GM12873 (cell line): ENCODE measurements around the gene TNKS1BP1.

Experiments
- TF ChIP-seq, protein P1 (sequence below): IDR thresholded peaks from 2 replicates; pipeline ENCODE4 v1.5.1; 2012; ENCODE audit warnings: low read depth, mild to moderate bottlenecking, moderate library complexity, low read length, control low read depth; ENCODE audit not compliant: insufficient read depth; ENCODE audit errors: missing control alignments

The TNKS1BP1 gene

GRCh38 chr11:57358991-57359390 is 34.2 kb upstream of the TNKS1BP1 start:
- TF ChIP-seq, protein P1, sequence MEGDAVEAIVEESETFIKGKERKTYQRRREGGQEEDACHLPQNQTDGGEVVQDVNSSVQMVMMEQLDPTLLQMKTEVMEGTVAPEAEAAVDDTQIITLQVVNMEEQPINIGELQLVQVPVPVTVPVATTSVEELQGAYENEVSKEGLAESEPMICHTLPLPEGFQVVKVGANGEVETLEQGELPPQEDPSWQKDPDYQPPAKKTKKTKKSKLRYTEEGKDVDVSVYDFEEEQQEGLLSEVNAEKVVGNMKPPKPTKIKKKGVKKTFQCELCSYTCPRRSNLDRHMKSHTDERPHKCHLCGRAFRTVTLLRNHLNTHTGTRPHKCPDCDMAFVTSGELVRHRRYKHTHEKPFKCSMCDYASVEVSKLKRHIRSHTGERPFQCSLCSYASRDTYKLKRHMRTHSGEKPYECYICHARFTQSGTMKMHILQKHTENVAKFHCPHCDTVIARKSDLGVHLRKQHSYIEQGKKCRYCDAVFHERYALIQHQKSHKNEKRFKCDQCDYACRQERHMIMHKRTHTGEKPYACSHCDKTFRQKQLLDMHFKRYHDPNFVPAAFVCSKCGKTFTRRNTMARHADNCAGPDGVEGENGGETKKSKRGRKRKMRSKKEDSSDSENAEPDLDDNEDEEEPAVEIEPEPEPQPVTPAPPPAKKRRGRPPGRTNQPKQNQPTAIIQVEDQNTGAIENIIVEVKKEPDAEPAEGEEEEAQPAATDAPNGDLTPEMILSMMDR, result no peak

GRCh38 chr11:57358543-57358961 is 33.8 kb upstream of the TNKS1BP1 start:
- TF ChIP-seq, protein P1, result no peak

- TF ChIP-seq, protein P1, result no peak
Measured at GRCh38 chr11:57357856-57358255, 33.1 kb upstream of the TNKS1BP1 start.

DNA sequence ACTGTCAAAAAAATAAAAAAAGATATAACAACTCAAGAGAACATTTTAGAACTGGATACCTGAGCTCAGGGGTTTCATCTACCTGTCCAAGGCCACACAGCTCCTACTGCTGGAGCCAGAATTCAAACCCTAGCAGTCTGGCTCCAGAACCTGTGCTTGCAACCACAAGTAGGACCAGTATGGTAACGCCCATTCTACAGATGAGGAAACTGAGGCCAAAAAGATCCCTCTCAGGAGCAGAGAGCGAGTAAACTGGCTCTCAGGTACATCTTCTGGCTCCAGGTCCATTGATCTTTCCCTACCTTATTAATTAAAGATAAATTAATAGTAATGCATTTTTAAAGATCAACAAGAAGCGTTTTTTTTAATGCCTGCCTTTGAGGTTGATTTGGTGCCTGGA is 32.6 kb upstream of the TNKS1BP1 start:
- TF ChIP-seq, protein P1, result no peak

GRCh38 chr11:57356268-57356667 is 31.5 kb upstream of the TNKS1BP1 start:
- TF ChIP-seq, protein P1, result no peak

DNA sequence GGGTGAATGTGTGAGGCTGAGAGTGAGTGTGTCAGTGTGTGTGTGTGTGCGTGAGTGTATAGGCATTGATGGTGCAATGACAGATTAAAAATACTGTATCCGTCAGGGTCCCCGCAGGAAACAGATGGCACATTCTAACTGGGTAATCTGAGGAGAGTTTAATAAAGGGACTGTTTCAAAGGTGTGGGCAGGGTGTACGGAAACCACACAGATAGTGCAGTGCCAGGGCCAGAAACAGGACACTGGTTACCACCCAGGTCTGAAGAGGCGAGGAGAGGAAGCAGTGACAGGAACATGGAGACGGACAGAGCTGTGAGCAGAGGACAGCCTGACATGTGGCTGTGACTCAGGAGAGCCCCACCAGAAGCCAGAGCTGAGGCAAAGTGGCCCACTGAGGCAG is 29.9 kb upstream of the TNKS1BP1 start:
- TF ChIP-seq, protein P1, result no peak

DNA sequence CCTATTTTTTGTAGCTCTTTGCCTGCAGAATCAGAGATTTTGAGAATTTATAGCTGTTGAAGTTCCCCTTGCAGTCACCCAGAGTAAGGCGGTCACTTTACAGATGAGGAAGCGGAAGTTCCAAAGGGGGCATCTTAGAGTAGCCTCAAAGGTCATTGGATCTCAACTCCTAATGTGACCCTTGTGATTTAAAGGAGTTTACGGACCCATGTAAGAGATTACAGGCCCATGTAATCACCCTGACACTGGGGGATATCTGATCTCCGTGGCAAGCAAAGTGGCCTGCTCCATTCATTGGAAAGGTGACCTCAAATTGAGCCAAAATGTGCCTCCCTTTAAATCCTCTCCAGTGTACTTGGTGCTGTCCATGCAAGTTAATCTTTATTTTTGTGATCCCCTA is 29.1 kb upstream of the TNKS1BP1 start:
- TF ChIP-seq, protein P1, result no peak
